K562 (cell line): ENCODE results near the gene CD68. TPM values are rescaled to one million over a fixed set of nuclear protein-coding genes. Genes with fewer than 3 reads are reported as not detected.
A peak's percentile ranks its signal among the peaks of the same experiment; 100 is the strongest.

Source experiments
- CCAR2 ChIP-seq: fragments of 200-400 bp; formaldehyde crosslinking; IDR thresholded peaks from 2 replicates; pipeline ENCODE4 v1.6.1; 2017; ENCODE audit warnings: mild to moderate bottlenecking, low read depth, low read length
- CEBPG ChIP-seq, 3 experiments: fragments of 200-800 bp in 1 of 3; sonication (Bioruptor generic) in 1 of 3; sonication (generic) in 1 of 3; formaldehyde crosslinking in 1 of 3; IDR thresholded peaks in 2 of 3; conservative IDR thresholded peaks in 1 of 3; 2 replicates each; pipeline versions ENCODE4 v1.6.1 to v1.8.0; 2016 to 2022; ENCODE audit warnings: missing compliant biosample characterization in 2 of 3, missing genetic modification characterization in 2 of 3, mild to moderate bottlenecking in 1 of 3, missing genetic modification reagents in 1 of 3
- FOXK1 ChIP-seq: sonication (generic); formaldehyde crosslinking; IDR thresholded peaks from 2 replicates; pipeline ENCODE4 v1.8.0; 2022; ENCODE audit warnings: missing genetic modification reagents, mild to moderate bottlenecking, borderline replicate concordance
- GATA2 ChIP-seq: sonication (generic); formaldehyde crosslinking; IDR thresholded peaks from 2 replicates; pipeline ENCODE4 v1.4.0; 2020; ENCODE audit warnings: mild to moderate bottlenecking, missing genetic modification reagents
- HDAC8 ChIP-seq: fragments of 450-650 bp; IDR thresholded peaks from 2 replicates; pipeline ENCODE4 v1.6.1; 2016; ENCODE audit warnings: mild to moderate bottlenecking, missing genetic modification characterization, moderate library complexity, missing compliant biosample characterization
- KAT7 ChIP-seq: sonication (generic); formaldehyde crosslinking; IDR thresholded peaks from 2 replicates; pipeline ENCODE4 v1.8.0; 2022; ENCODE audit warnings: missing genetic modification reagents, mild to moderate bottlenecking, borderline replicate concordance
- LCOR ChIP-seq: sonication (generic); formaldehyde crosslinking; IDR thresholded peaks from 2 replicates; pipeline ENCODE4 v1.8.0; 2022; ENCODE audit warnings: mild to moderate bottlenecking, missing genetic modification reagents
- MNT ChIP-seq, 2 experiments: fragments of 450-650 bp; conservative IDR thresholded peaks; 2 replicates each; pipeline ENCODE4 v1.6.1; 2017; ENCODE audit warnings: mild to moderate bottlenecking in 2 of 2, moderate library complexity in 2 of 2
- MYC ChIP-seq, 2 experiments: fragments of 250-450 bp in 1 of 2; sonication (Bioruptor Pico) in 1 of 2; IDR thresholded peaks; 2 replicates each; pipeline versions ENCODE4 v1.5.1 to v1.6.1; 2012 to 2021; ENCODE audit warnings: low read depth in 2 of 2, borderline replicate concordance in 1 of 2, improper control_type of control experiment in 1 of 2, low read length in 1 of 2, mild to moderate bottlenecking in 1 of 2, moderate library complexity in 1 of 2
- NCOA2 ChIP-seq, 2 experiments: fragments of 450-650 bp; IDR thresholded peaks; 2 replicates each; pipeline ENCODE4 v1.6.1; 2018; ENCODE audit warnings: mild to moderate bottlenecking in 2 of 2, moderate library complexity in 1 of 2; ENCODE audit not compliant: partially characterized antibody in 2 of 2
- NFE2L1 ChIP-seq: fragments of 450-650 bp; IDR thresholded peaks from 2 replicates; pipeline ENCODE4 v1.6.1; 2016; ENCODE audit warnings: missing genetic modification characterization, low read depth, mild to moderate bottlenecking, missing compliant biosample characterization, moderate library complexity, borderline replicate concordance
- NFXL1 ChIP-seq: fragments of 450-650 bp; formaldehyde crosslinking; IDR thresholded peaks from 2 replicates; pipeline ENCODE4 v1.4.0; 2021; ENCODE audit warnings: mild to moderate bottlenecking
- NR1H2 ChIP-seq: sonication (generic); formaldehyde crosslinking; IDR thresholded peaks from 2 replicates; pipeline ENCODE4 v1.4.0; 2020; ENCODE audit warnings: mild to moderate bottlenecking, missing genetic modification reagents
- PCBP1 ChIP-seq: fragments of 200-400 bp; formaldehyde crosslinking; IDR thresholded peaks from 2 replicates; pipeline ENCODE4 v1.6.1; 2018; ENCODE audit warnings: mild to moderate bottlenecking, low read depth, low read length; ENCODE audit not compliant: poor library complexity, severe bottlenecking
- SAP30 ChIP-seq: fragments of 200-600 bp; sonication (generic); IDR thresholded peaks from 2 replicates; pipeline ENCODE4 v1.6.1; 2012; ENCODE audit warnings: borderline replicate concordance, low read depth, mild to moderate bottlenecking, moderate library complexity, low read length, control low read depth, inconsistent platforms; ENCODE audit not compliant: insufficient read depth, poor library complexity, severe bottlenecking
- STAT5B ChIP-seq: fragments of 250-450 bp; sonication (Bioruptor Pico); IDR thresholded peaks from 2 replicates; pipeline ENCODE4 v1.8.0; 2021; ENCODE audit warnings: mild to moderate bottlenecking, inconsistent platforms
- TRIM25 ChIP-seq: fragments of 450-650 bp; IDR thresholded peaks from 2 replicates; pipeline ENCODE4 v1.7.0; 2016; ENCODE audit warnings: borderline replicate concordance
- USF2 ChIP-seq: sonication (generic); formaldehyde crosslinking; IDR thresholded peaks from 2 replicates; pipeline ENCODE4 v1.5.0; 2020; ENCODE audit warnings: missing genetic modification reagents
- ZEB2 ChIP-seq: fragments of 450-650 bp; IDR thresholded peaks from 2 replicates; pipeline ENCODE4 v1.6.1; 2016
- ZFP91 ChIP-seq: sonication (generic); formaldehyde crosslinking; IDR thresholded peaks from 2 replicates; pipeline ENCODE4 v1.8.0; 2022; ENCODE audit warnings: mild to moderate bottlenecking, missing genetic modification reagents
- ZNF507 ChIP-seq: conservative IDR thresholded peaks from 2 replicates; pipeline ENCODE4 v1.6.1; 2017; ENCODE audit warnings: missing genetic modification characterization, missing compliant biosample characterization
- polyA plus RNA-seq, 8 experiments: library from polyadenylated mRNA; depleted of rRNA in 4 of 8; stranded (reverse) in 5 of 8; unstranded in 3 of 8; fragments of >200 nt; fragmentation: Nextera tagmentation in 2 of 8; fragmentation: Illumina TruSeq in 1 of 8; extraction: Ambion mirVana in 2 of 8; extraction: Trizol in 1 of 8; gene quantifications; 2 replicates each; pipeline versions ENCODE4 v1.2.1 to v1.2.3, GENCODE V29; 2011 to 2014; ENCODE audit warnings: inconsistent platforms in 1 of 8, missing spikeins in 1 of 8
- total RNA-seq, 7 experiments: library from RNA; depleted of rRNA in 6 of 7; stranded (reverse); fragments of >200 nt in 6 of 7; fragmentation: Illumina TruSeq in 2 of 7; extraction: Trizol in 2 of 7; gene quantifications; 2 replicates each; pipeline versions ENCODE4 v1.2.1 to v1.2.3, GENCODE V29; 2011 to 2021; ENCODE audit warnings: low replicate concordance in 1 of 7

The CD68 gene
- total and polyA plus RNA-seq, 9 of the 15 experiments (the other 6 are each of a cell fraction or from before 2014, with no cell fraction given): 28.2 to 89.8 (median 37.7) TPM

- TF ChIP-seq CEBPG (CRISPR knock-in tag; IDR thresholded peaks at IDR 0.05): no peak
- TF ChIP-seq CEBPG (tag; conservative IDR thresholded peaks at IDR 0.05 in 1 of 2, IDR thresholded peaks at IDR 0.05 in 1 of 2): no peak
- no peak for TF ChIP-seq HDAC8 (tag)
- peak in 1 of 2 experiments; percentile 11; a peak in 1 of 4 replicates for TF ChIP-seq MNT (conservative IDR thresholded peaks at IDR 0.05)
- no peak for TF ChIP-seq STAT5B (CRISPR knock-in tag)
- no peak for TF ChIP-seq TRIM25
- TF ChIP-seq USF2 (CRISPR knock-in tag): no peak
- TF ChIP-seq NCOA2 (IDR thresholded peaks at IDR 0.05; ENCODE audit: partially characterized antibody in 2 of 2): no peak
- TF ChIP-seq KAT7: no peak
- TF ChIP-seq NR1H2: no peak
- no peak for TF ChIP-seq FOXK1 (CRISPR knock-in tag)
- TF ChIP-seq SAP30: peak; percentile 60
- no peak; the same call in 1 of the 2 replicates for TF ChIP-seq MYC (IDR thresholded peaks at IDR 0.05; ENCODE audit: low read depth, low read length)
- TF ChIP-seq MYC (CRISPR knock-in tag; IDR thresholded peaks at IDR 0.05; ENCODE audit: borderline replicate concordance, low read depth): no peak
- TF ChIP-seq ZEB2: no peak
- no peak for TF ChIP-seq ZNF507
- no peak for TF ChIP-seq CCAR2
- 0 out of 2 replicates have a peak, but pooled peaks have one; percentile 43 for TF ChIP-seq LCOR
- no peak for TF ChIP-seq NFXL1 (CRISPR knock-in tag)
- TF ChIP-seq GATA2: no peak
- no peak for TF ChIP-seq ZFP91 (CRISPR knock-in tag)
- no peak for TF ChIP-seq PCBP1
- TF ChIP-seq NFE2L1 (tag): no peak
Observed at GRCh38 chr17:7613769-7614424, 34.5 kb downstream of the CD68 start (continued).
